ENCODE data around the gene CLIC5. TPM values are rescaled to one million over a fixed set of nuclear protein-coding genes. Genes with fewer than 3 reads are reported as not detected.

Gene CLIC5
- total RNA-seq, result under 0.01 TPM in 1 of 2 replicates, not detected in the other

DNA sequence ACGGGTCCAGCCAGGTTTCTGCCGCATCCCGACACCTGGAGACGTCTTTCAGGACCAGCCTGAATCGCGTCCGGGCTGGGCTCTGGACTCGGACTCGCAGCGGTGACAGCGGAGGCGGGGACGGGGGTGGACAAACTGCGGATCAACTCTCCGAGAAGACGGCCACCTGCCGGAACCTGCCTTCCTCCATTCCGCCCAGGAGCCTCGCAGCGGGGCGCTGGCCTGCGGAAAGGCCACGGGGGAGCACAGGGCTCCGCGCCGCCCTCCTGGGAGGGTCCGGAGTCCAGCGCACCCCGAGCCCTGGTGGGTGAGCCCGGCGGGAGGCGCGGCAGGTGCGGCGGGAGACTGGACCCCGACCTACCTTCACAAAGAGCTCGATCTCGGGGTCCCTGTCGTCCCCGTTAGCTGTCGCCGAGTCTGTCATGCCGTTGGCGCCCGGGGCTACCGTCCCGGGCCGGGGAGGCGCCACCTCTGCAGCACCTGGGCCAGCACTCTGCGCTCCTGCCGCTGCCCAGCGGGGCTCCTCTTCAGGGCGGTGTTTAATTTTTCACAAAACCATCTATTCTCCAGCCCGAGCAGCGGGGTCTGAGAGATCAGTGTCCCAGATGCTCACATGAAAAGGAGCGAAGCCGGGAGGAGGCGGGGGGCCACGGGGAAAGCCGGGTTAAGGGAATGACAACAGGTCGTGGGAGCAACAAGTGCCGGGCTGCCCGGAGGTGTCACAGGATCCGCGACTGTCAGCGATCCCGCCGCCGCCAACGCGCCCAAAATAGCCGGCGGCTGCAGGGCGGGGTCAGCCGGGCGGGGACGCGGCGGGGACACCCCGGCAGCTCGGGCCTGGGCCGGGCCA, at the start of gene CLIC5:
Gene CLIC5 (minus strand): TSS at position 742 of the 850 bp plus-strand sequence. CDS start 318 bp downstream, at position 424.

Other genes with a start within 250 kb of the CLIC5 start
- gene ENPP4, start 114.1 kb upstream of the CLIC5 start, total RNA-seq, result 0.77 and 8.5 TPM in 2 replicates
- gene ENPP5, start 155.1 kb upstream of the CLIC5 start, total RNA-seq, result 0.19 and 5.6 TPM in 2 replicates

Data from regular cardiac myocyte (primary cell).